ENCODE results near the gene PRSS33.

Gene PRSS33

GRCh38 chr16:2787406-2787805, at the start of gene PRSS33:
Gene PRSS33 (minus strand): TSS chr16:2787560. CDS start chr16:2786547, 1,013 bp downstream.
- DNase-seq, result no peak

GRCh38 chr16:2836646-2837508, 49.5 kb upstream of the PRSS33 start:
- DNase-seq, result no peak

GRCh38 chr16:2835638-2836493, 48.5 kb upstream of the PRSS33 start:
- no peak for DNase-seq

GRCh38 chr16:2834968-2835367, 47.6 kb upstream of the PRSS33 start:
- no peak for DNase-seq

GRCh38 chr16:2833776-2834175, 46.4 kb upstream of the PRSS33 start:
- DNase-seq, result no peak

- DNase-seq, result no peak
Measured at GRCh38 chr16:2831203-2831602, 43.8 kb upstream of the PRSS33 start.

- DNase-seq, result no peak
Measured at GRCh38 chr16:2830355-2830695, 43.0 kb upstream of the PRSS33 start.

- no peak for DNase-seq
Measured at GRCh38 chr16:2829501-2830354, 42.4 kb upstream of the PRSS33 start, which contains the start of gene ZG16B. Gene ZG16B (plus strand): TSS chr16:2830303. CDS start chr16:2830442, 139 bp downstream.

- no peak for DNase-seq
Measured at GRCh38 chr16:2828876-2829430, 41.6 kb upstream of the PRSS33 start.

- DNase-seq, result no peak
Measured at GRCh38 chr16:2828521-2828840, 41.1 kb upstream of the PRSS33 start.

GRCh38 chr16:2827831-2828520, 40.6 kb upstream of the PRSS33 start:
- DNase-seq, result no peak

GRCh38 chr16:2827374-2827791, 40.0 kb upstream of the PRSS33 start:
- no peak for DNase-seq

GRCh38 chr16:2826591-2827373, 39.4 kb upstream of the PRSS33 start:
- DNase-seq, result no peak

- DNase-seq, result no peak
Measured at GRCh38 chr16:2825906-2826305, 38.5 kb upstream of the PRSS33 start.

- no peak for DNase-seq
Measured at GRCh38 chr16:2825049-2825742, 37.8 kb upstream of the PRSS33 start.

- no peak for DNase-seq
Measured at GRCh38 chr16:2824626-2825025, 37.3 kb upstream of the PRSS33 start.

GRCh38 chr16:2822496-2822895, 35.1 kb upstream of the PRSS33 start:
- DNase-seq, result no peak

- no peak for DNase-seq
Measured at GRCh38 chr16:2822158-2822495, 34.8 kb upstream of the PRSS33 start.

GRCh38 chr16:2821487-2822157, 34.3 kb upstream of the PRSS33 start:
- DNase-seq, result no peak

- no peak for DNase-seq
Measured at GRCh38 chr16:2820836-2821486, 33.6 kb upstream of the PRSS33 start.
